Spleen (tissue), 11 donors: ENCODE results near the gene ABLIM2. TPM values are rescaled to one million over a fixed set of nuclear protein-coding genes. Genes with fewer than 3 reads are reported as not detected.

Experiments
- DNase-seq: peaks from one replicate; pipeline ENCODE4 v3.0.0-alpha.2; 2020
- H3K27ac ChIP-seq, 8 donors: fragments of 200-600 bp; sonication (generic) in 7 of 8; 1 replicate in 4 of 8; 2 replicates in 4 of 8; pipeline versions ENCODE4 v1.5.0 to v1.8.0; 2016 to 2021; ENCODE audit warnings: inconsistent platforms in 4 of 8, mild to moderate bottlenecking in 4 of 8, moderate library complexity in 1 of 8
- H3K27me3 ChIP-seq, 7 donors: fragments of 200-600 bp; sonication (generic) in 6 of 7; replicated peaks in 1 of 7; 1 replicate in 4 of 7; 2 replicates in 3 of 7; pipeline versions ENCODE4 v1.5.0 to v1.8.0; 2016 to 2021; ENCODE audit warnings: inconsistent platforms in 3 of 7, mild to moderate bottlenecking in 1 of 7
- H3K36me3 ChIP-seq, 6 donors: fragments of 200-600 bp; sonication (generic) in 5 of 6; 1 replicate in 4 of 6; 2 replicates in 2 of 6; pipeline versions ENCODE4 v1.5.0 to v1.8.0; 2016 to 2021; ENCODE audit warnings: inconsistent platforms in 2 of 6
- H3K4me1 ChIP-seq, 6 donors: fragments of 200-600 bp; sonication (generic) in 5 of 6; 1 replicate in 3 of 6; 2 replicates in 3 of 6; pipeline versions ENCODE4 v1.5.0 to v1.8.0; 2016 to 2021; ENCODE audit warnings: inconsistent platforms in 3 of 6
- H3K4me3 ChIP-seq, 8 donors: fragments of 200-600 bp; sonication (generic) in 7 of 8; 1 replicate in 4 of 8; 2 replicates in 4 of 8; pipeline versions ENCODE4 v1.5.0 to v1.8.0; 2016 to 2021; ENCODE audit warnings: inconsistent platforms in 4 of 8, mild to moderate bottlenecking in 4 of 8, moderate library complexity in 2 of 8
- H3K9me3 ChIP-seq, 8 donors: fragments of 200-600 bp; sonication (generic) in 7 of 8; 1 replicate in 4 of 8; 2 replicates in 4 of 8; pipeline versions ENCODE4 v1.5.0 to v1.8.0; 2016 to 2021; ENCODE audit warnings: inconsistent platforms in 4 of 8
- POLR2A ChIP-seq, 3 donors: fragments of 450-650 bp; IDR thresholded peaks; one replicate each; pipeline ENCODE4 v1.5.1; 2017; ENCODE audit warnings: antibody characterized with exemption in 3 of 3, mild to moderate bottlenecking in 1 of 3
- POLR2AphosphoS5 ChIP-seq, 3 donors: sonication (generic); formaldehyde crosslinking; IDR thresholded peaks; one replicate each; pipeline ENCODE4 v1.5.1; 2017; ENCODE audit warnings: antibody characterized with exemption in 3 of 3
- WGBS, 5 donors: extraction: QIAGEN DNeasy Blood & Tissue Kit in 3 of 5; methylation state at CpG; one replicate each; pipeline versions ENCODE4 v1.1.5 to v1.1.7; 2013 to 2018; 5-methylcytosine and 5-hydroxymethylcytosine counted together
- intact Hi-C: fragments of 100-400 bp; cut with DNase I; formaldehyde crosslinking; loops from one replicate; pipeline ENCODE4 v1.15.0; 2023; ENCODE audit warnings: low total_unique reads
- polyA plus RNA-seq, 3 donors: library from polyadenylated mRNA; stranded (reverse); fragments of 200-250 nt; gene quantifications; one replicate each; pipeline ENCODE4 v1.2.1, GENCODE V29; 2013
- total RNA-seq, 7 donors: library from RNA; depleted of rRNA in 3 of 7; stranded (reverse); fragments of >200 nt in 3 of 7; fragmentation: NEBNext Ultra II Directional in 4 of 7; extraction: Animal tissue kit (Norgen Biotek cat#: 25700) in 4 of 7; gene quantifications; one replicate each; pipeline versions ENCODE4 v1.1.0 to v1.2.1, GENCODE V29; 2016 to 2021
- TF ChIP-seq, protein P1 (sequence below), 11 experiments: fragments of 200-600 bp in 7 of 11; fragments of 450-650 bp in 4 of 11; sonication (generic) in 4 of 11; IDR thresholded peaks in 8 of 11; conservative IDR thresholded peaks in 3 of 11; 1 replicate in 7 of 11; 2 replicates in 4 of 11; pipeline versions ENCODE4 v1.4.0 to v1.8.0; 2016 to 2021; ENCODE audit warnings: antibody characterized with exemption in 11 of 11, inconsistent platforms in 4 of 11, mild to moderate bottlenecking in 1 of 11
- donor health status: healthy with polysubstance abuse.
- donor health status: DM: no; HTN: no; CAD: no; lungs with moderate emphysema.
- donor health status: DM: no; HTN: no; CAD: no.
- donor health status: Bipolar disorder and iron deficiency.
- donor health status: healthy.
- donor health status: DM: no; HTN: no; CAD: no.
- donor health status: DM: yes; HTN: yes; CAD: no.

Gene ABLIM2
- total and polyA plus RNA-seq, 10 donors = 11.8 to 127 (median 62.8) TPM

DNA sequence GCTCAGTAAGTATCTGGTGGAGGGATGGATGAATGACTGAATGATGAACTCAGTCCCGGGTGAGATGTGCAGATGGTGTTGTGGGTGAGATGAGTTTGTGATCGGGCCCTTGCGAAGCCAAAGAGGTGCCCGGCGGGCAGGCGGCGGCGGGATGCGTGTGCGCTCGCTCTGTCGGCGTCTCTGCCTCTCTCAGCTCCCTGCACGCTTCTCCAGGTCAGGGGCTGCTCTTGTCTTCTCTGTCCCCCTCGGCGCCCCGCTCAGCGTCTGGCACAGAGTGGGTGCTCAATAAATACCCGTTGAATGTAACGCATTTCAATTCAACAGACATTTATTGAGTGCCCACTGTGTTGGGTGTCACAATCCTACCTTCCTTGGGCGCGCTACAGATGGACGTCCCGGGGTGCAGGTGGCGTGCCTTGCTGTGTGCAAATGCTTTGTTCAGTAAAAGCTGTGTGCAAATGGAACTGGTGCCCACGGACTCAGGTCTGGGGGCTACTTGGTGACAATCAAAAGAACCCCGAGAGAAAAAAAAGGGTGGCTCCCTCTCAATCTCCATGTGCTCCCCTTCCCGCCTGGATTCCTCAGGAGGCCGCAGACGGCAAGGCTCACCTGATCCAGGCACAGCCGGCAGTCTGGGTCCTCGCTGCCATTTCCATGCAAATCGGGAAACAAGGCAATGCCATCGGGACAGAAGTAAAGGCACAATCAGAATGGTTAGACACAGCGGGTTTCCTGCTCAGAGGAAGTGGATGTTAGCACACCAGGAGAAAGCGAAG is 153.4 kb downstream of the ABLIM2 start:
- TF ChIP-seq POLR2A (IDR thresholded peaks at IDR 0.05) (no peak), POLR2AphosphoS5 (IDR thresholded peaks at IDR 0.05) (no peak)
- TF ChIP-seq, protein P1, sequence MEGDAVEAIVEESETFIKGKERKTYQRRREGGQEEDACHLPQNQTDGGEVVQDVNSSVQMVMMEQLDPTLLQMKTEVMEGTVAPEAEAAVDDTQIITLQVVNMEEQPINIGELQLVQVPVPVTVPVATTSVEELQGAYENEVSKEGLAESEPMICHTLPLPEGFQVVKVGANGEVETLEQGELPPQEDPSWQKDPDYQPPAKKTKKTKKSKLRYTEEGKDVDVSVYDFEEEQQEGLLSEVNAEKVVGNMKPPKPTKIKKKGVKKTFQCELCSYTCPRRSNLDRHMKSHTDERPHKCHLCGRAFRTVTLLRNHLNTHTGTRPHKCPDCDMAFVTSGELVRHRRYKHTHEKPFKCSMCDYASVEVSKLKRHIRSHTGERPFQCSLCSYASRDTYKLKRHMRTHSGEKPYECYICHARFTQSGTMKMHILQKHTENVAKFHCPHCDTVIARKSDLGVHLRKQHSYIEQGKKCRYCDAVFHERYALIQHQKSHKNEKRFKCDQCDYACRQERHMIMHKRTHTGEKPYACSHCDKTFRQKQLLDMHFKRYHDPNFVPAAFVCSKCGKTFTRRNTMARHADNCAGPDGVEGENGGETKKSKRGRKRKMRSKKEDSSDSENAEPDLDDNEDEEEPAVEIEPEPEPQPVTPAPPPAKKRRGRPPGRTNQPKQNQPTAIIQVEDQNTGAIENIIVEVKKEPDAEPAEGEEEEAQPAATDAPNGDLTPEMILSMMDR (IDR thresholded peaks at IDR 0.05 in 8 of 11, conservative IDR thresholded peaks at IDR 0.05 in 3 of 11) = no peak
- no peak overlapping the region for H3K27ac ChIP-seq
- H3K9me3 ChIP-seq = no peaks in the 10 kb centered on the region
- intact Hi-C loops = no loop called here
- DNase-seq = no peak
- H3K4me3 ChIP-seq = no peak overlapping the region
- H3K27me3 ChIP-seq = no peaks in the 10 kb centered on the region
- WGBS, 5 donors = 87 to 89% (median 88%) methylated on average over 35 to 36 of the region's 36 CpGs
- H3K36me3 ChIP-seq = peaks cover 0 to 92% (median 31%) of the 10 kb centered on the region in 6 donors
- peaks cover 0 to 3% (median 0%) of the 10 kb centered on the region in 6 donors for H3K4me1 ChIP-seq

GRCh38 chr4:8004066-8004465 is 154.5 kb downstream of the ABLIM2 start:
- Histone ChIP-seq H3K9me3 (no peaks in the 10 kb centered on the region), H3K27me3 (no peaks in the 10 kb centered on the region), H3K4me3 (no peak overlapping the region), H3K4me1 (no peaks in the 10 kb centered on the region), H3K27ac (no peak overlapping the region), H3K36me3 (peaks cover 0 to 95% (median 34%) of the 10 kb centered on the region in 6 donors)
- WGBS, 5 donors = 57 to 73% (median 64%) methylated on average over 6 of the region's 6 CpGs; no CpG with 5 or more reads in 1 of the 5 donors
- TF ChIP-seq POLR2A (IDR thresholded peaks at IDR 0.05) (no peak), POLR2AphosphoS5 (IDR thresholded peaks at IDR 0.05) (no peak)
- TF ChIP-seq, protein P1 (IDR thresholded peaks at IDR 0.05 in 8 of 11, conservative IDR thresholded peaks at IDR 0.05 in 3 of 11) = no peak
- no peak for DNase-seq
- intact Hi-C loops = no loop called here

DNA sequence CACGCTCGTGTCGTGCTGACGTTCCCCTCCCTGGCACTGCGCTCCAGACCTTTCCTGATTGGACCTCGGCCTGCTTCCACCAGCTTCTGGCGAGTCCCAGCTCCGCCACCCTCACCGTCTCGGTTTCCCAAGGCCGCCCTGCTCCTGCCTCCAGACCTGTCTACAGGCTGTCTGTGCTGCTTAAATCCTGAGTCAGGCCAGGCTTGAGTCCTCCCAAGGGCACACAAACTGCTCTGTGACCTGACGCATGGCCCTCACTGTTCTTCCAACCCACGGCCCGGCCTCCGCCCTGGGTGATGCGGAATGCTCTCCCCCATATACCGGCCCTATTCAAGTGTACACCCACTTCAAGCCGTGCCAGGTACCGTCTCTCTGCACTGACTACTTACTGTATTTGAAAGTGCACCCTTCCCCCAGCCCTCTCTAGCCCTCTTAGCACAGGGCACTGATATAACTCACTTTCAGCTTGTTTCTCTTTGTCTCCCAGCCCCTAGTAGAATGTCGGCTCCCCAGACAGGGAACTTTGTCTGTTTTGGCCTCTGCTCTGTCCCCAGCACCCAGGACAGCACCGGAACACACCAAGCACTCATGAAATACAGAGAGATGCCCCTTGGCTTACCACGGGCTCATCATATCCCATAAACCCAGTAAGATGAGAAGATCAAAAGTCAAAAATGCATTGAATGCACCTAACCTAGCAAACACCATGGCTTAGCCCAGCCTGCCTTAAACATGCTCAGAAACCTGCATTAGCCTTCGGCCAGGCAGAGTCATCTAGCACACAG is 155.9 kb downstream of the ABLIM2 start:
- 79 to 89% (median 83%) methylated on average over 23 of the region's 23 CpGs for WGBS, 5 donors
- no peak for TF ChIP-seq POLR2A (IDR thresholded peaks at IDR 0.05)
- TF ChIP-seq, protein P1 (IDR thresholded peaks at IDR 0.05 in 8 of 11, conservative IDR thresholded peaks at IDR 0.05 in 3 of 11) = no peak
- no peak for TF ChIP-seq POLR2AphosphoS5 (IDR thresholded peaks at IDR 0.05)
- H3K36me3 ChIP-seq = peaks cover 0 to 93% (median 28%) of the 10 kb centered on the region in 6 donors
- no peaks in the 10 kb centered on the region for H3K27me3 ChIP-seq
- H3K4me1 ChIP-seq = no peaks in the 10 kb centered on the region
- no peaks in the 10 kb centered on the region for H3K9me3 ChIP-seq
- intact Hi-C loops = no loop called here
- no peak overlapping the region for H3K4me3 ChIP-seq
- H3K27ac ChIP-seq = no peak overlapping the region
- DNase-seq = no peak
